NCI-H524 (cell line): ENCODE data around the gene SLC25A12.
"Not testable (repeated sequence)": the region's sequence is repeated elsewhere in the genome, so short reads cannot be mapped to it uniquely, and the experiment has no call there.

Experiments used
- DNase-seq, 2 experiments: peaks; one replicate each; lab custom pipeline; 2025; lab: John Stamatoyannopoulos, UW

The SLC25A12 gene

GRCh38 chr2:171822525-171823322 is 71.3 kb downstream of the SLC25A12 start:
- no peak for DNase-seq

- DNase-seq, result no peak
Measured at GRCh38 chr2:171819453-171819852, 74.6 kb downstream of the SLC25A12 start.

DNA sequence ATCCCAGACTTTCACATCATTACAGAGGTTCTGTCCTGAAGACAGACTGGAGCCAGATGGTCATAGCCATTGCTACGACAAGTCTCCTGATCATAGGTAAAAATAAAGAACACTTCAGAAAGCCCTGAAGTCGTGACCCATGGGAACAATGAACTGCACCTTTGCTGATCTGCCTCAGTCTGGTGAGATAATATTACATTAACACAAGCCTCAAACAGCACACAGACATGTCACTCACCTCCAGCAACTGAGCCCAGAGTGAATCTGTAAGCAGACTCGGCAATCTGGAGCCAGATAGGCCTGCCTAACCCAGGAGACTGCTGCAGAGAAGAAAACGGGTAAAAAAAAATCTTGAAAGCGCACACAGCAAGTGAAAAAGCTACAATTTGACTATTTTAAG is 79.2 kb downstream of the SLC25A12 start:
- DNase-seq, result peak; percentile 77 to 96

- DNase-seq, result no peak
Measured at GRCh38 chr2:171814174-171814573, 79.9 kb downstream of the SLC25A12 start.

GRCh38 chr2:171813729-171814128 is 80.3 kb downstream of the SLC25A12 start:
- DNase-seq, result no peak

DNA sequence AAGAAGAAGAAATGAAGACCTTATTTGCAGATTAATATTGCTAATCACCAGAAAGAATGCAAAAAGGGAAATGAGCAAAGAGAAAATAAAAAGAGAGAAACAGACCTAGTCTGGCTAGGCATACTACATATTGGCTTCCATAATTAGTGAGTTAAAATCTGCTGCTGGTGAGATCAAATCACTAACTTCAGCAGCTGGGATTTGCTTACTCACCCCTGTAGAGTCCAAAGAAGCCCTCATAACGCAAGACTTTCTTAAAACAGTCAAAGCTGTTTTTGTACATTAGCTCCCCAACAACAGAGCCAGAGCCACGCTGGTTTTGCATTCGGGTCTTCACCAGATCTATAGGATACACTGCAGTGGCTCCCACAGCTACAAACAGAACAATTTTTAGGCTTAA is 80.9 kb downstream of the SLC25A12 start:
- peak in 1 of 2 experiments; percentile 34 for DNase-seq

DNA sequence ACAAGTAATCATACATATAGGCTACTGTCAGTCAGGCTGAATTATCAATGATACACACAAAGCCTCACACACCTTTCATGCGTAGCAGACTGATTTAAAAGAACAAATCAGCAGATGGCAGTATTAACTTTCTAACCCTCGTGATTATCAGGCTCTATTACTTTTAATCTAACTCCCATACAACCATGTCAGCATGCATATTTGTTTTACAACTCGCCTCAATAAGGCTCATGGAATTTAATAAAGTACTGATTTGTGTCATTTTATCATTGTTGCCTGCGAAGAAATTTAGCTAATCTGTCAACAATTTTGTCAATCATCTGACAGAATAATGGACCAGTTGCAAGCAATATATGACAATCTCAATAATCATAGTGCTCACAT is 82.8 kb downstream of the SLC25A12 start:
- DNase-seq, result peak in 1 of 2 experiments; percentile 63

DNA sequence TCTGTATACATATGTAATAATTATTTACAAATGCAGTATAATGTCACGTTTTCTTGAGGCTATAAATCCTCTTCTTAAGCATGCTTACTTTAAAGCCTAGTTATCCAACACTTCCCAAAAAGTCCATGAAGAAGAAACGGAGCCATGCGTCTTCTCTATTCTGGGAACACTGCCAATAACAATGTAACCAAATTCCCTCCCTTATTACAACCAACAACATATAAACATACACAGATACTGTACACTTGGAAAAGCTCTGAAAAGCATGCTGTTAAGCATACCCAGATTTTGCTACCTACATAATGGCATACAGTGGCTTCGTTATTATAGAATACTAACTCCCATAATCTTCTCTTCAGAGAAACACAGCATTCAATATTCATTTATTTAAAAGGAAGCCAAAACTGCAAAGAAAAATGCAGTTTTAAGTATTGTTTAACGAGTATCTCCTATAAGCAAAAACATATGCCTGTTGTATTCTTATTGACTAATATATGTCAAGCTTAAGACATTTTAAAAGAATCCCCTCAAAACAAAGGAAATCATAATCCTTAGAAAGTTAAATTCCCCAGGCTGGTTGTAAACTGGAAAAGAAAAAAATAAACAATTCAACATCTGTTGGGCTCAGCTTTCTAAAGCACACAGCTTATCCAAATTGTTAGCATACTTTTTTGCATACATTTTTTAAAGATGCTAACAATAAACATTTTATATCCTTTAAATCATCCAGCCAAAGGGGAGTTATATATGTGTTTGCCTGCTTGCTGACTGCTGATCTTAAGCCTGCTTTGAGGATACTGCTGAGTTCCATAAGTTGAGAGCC is 83.4 kb downstream of the SLC25A12 start:
- DNase-seq, result no peak

DNA sequence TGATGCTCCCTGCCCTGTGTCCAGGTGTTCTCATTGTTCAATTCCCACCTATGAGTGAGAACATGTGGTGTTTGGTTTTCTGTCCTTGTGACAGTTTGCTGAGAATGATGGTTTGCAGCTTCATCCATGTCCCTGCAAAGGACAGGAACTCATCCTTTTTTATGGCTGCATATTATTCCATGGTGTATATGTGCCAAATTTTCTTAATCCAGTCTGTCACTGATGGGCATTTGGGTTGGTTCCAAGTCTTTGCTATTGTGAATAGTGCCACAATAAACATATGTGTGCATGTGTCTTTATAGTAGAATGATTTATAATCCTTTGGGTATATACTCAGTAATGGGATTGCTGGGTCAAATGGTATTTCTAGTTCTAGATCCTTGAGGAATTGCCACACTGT is 85.2 kb downstream of the SLC25A12 start:
- DNase-seq, result not testable (repeated sequence)

- no peak for DNase-seq
Measured at GRCh38 chr2:171807831-171808393, 86.1 kb downstream of the SLC25A12 start.

GRCh38 chr2:171807119-171807518 is 86.9 kb downstream of the SLC25A12 start:
- no peak for DNase-seq

DNA sequence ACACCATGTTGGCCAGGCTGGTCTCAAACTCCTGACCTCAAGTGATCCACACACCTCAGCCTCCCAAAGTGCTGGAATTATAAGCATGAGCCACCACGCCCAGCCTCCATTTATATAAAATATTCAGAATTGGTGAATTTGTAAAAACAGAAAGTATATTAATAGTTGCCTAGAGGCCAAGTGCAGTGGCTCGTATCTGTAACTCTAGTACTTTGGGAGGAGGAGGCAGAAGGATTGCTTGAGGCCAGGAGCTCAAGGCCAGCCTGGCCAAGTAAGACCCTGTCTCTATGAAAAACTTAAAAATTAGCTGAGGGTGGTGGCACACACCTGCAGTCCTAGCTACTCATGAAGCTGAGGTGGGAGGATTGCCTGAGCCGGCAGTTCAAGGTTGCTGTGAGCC is 89.6 kb downstream of the SLC25A12 start:
- no peak for DNase-seq

DNA sequence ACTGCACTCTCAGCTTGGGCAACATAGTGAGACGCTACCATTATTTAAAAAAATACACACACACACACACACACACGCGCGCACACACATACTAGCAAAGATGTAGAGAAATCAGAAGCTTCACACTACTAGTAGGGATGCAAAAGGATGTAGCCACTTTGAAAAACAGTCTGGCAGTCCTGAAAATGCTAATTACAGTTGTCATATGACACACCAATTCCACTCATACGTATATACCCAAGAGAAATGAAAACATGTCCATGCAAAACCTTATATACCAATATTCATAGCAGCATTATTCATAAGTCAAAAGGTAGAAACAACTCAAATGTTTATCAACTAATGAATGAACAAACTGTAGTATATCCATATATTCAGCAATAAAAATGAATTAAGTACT is 90.3 kb downstream of the SLC25A12 start:
- DNase-seq, result no peak

DNA sequence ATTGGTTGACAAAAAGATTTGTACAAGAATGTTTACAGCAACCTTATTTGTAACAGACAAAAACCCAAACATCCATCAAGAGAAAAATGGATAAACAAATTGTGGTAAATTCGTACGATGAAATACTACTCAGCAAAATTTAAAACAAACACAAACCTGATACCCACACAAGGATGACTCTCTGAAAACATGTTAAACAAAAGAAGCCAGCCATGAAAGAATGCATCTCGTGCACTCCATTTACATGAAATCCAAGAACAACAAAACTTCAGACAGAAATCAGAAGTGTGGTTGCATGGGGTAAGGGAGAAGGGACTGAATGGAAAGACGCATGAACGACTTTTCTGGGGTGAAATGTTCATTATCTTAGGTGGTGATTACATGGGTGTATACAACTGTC is 93.4 kb downstream of the SLC25A12 start:
- no peak for DNase-seq

- no peak for DNase-seq
Measured at GRCh38 chr2:171798156-171798820, 95.8 kb downstream of the SLC25A12 start.

- peak in 1 of 2 experiments; percentile 0 for DNase-seq
Measured at GRCh38 chr2:171794918-171795317, 99.1 kb downstream of the SLC25A12 start.

- DNase-seq, result no peak
Measured at GRCh38 chr2:171793691-171794678, 100.1 kb downstream of the SLC25A12 start.

- no peak for DNase-seq
Measured at GRCh38 chr2:171792886-171793580, 101.0 kb downstream of the SLC25A12 start.

DNA sequence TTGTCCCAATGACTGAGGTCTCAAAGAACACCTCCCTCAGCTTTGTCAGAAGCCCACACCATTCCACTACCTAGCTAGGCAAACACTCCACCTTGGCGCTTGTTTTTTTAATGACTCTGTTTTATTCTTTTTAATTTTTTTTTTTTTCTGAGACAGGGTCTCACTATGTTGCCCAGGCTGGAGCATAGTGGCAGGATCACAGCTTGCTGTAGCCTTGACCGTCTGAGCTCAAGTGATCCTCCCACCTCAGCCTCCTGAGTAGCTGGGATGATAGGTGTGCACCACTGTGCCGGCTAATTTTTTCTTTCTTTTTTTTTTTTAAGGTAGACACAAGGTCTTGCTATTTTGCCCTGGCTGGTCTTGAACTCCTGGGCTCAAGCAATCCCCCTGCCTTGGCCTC is 101.9 kb downstream of the SLC25A12 start:
- no peak for DNase-seq

DNA sequence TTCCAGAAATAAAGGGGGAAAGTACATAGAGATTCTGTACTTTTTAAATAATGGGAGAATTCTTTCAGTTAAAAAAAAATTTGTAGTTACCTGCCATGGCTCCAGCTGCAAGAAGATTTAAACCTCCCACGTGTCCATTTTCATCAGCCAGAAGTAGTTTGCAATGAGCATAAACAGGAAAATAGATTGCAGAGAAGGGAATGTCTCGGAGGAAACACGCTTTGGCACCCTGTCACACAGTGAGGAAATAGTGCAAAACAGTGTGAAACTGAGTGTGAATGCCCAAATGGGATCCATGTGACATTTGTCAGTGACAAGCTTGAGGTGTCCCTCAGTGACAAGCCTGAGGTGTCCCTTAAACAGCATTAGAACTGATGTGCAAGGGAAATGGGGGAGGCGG is 102.7 kb downstream of the SLC25A12 start:
- DNase-seq, result no peak
